Naive thymus-derived CD8-positive, alpha-beta T cell (primary cell): ENCODE measurements around the gene CCL23. TPM values are rescaled to one million over a fixed set of nuclear protein-coding genes. Genes with fewer than 3 reads are reported as not detected.
A peak's percentile ranks its signal among the peaks of the same experiment; 100 is the strongest.

Experiments used
- ATAC-seq, 2 donors: fragments of 150-1000 bp; cut with Tn5 transposase in 1 of 2; sonication (Bioruptor Pico), chemical (Tn5 transposase) in 1 of 2; 1 replicate in 1 of 2; 2 replicates in 1 of 2; pipeline ENCODE4 v1.10.0; 2021; ENCODE audit warnings: mild to moderate bottlenecking in 2 of 2, moderate library complexity in 2 of 2
- POLR2A ChIA-PET: fragments of 350-600 bp; sonication (Branson Sonifier 250); formaldehyde crosslinking; loops from one replicate; lab custom pipeline; 2021; ENCODE audit warnings: antibody characterized with exemption; lab: Charles Lee
- DNase-seq, 10 donors: peaks; one replicate each; pipeline versions ENCODE4 v3.0.0 to v3.0.0-alpha.2; 2020 to 2022
- H3K27ac Mint-ChIP-seq, 10 donors: one replicate each; pipeline ENCODE4 v1.8.0; 2020 to 2022; ENCODE audit warnings: mild to moderate bottlenecking in 10 of 10, mixed read lengths in 10 of 10, moderate library complexity in 4 of 10, inconsistent platforms in 1 of 10
- H3K27me3 Mint-ChIP-seq, 5 donors: one replicate each; pipeline ENCODE4 v1.8.0; 2021 to 2022; ENCODE audit warnings: mixed read lengths in 5 of 5
- H3K36me3 Mint-ChIP-seq, 3 donors: one replicate each; pipeline ENCODE4 v1.8.0; 2020 to 2022; ENCODE audit warnings: mixed read lengths in 3 of 3, mild to moderate bottlenecking in 2 of 3, inconsistent platforms in 1 of 3
- H3K4me1 Mint-ChIP-seq, 4 donors: one replicate each; pipeline ENCODE4 v1.8.0; 2021 to 2022; ENCODE audit warnings: mixed read lengths in 4 of 4
- H3K4me3 Mint-ChIP-seq, 10 donors: one replicate each; pipeline ENCODE4 v1.8.0; 2020 to 2022; ENCODE audit warnings: mild to moderate bottlenecking in 10 of 10, mixed read lengths in 10 of 10, moderate library complexity in 6 of 10, inconsistent platforms in 1 of 10
- H3K9me3 Mint-ChIP-seq, 9 donors: one replicate each; pipeline ENCODE4 v1.8.0; 2020 to 2022; ENCODE audit warnings: mixed read lengths in 9 of 9, mild to moderate bottlenecking in 3 of 9, inconsistent platforms in 1 of 9, moderate library complexity in 1 of 9
- polyA plus RNA-seq, 3 donors: library from polyadenylated mRNA; unstranded; fragments of 300-500 nt; fragmentation: Illumina TruSeq; gene quantifications; one replicate each; pipeline ENCODE4 v1.2.3, GENCODE V29; 2021
- total RNA-seq, 8 experiments: library from RNA in 2 of 8; stranded (reverse) in 2 of 8; gene quantifications; one replicate each; pipeline ENCODE4 v1.2.3 and lab custom pipeline; 2021 to 2026

The CCL23 gene, protein sequence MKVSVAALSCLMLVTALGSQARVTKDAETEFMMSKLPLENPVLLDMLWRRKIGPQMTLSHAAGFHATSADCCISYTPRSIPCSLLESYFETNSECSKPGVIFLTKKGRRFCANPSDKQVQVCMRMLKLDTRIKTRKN
- total RNA-seq (not detected), polyA plus RNA-seq (not detected), total RNA-seq (lab: John Stamatoyannopoulos, UW) (0 reads per million in 6 experiments)

DNA sequence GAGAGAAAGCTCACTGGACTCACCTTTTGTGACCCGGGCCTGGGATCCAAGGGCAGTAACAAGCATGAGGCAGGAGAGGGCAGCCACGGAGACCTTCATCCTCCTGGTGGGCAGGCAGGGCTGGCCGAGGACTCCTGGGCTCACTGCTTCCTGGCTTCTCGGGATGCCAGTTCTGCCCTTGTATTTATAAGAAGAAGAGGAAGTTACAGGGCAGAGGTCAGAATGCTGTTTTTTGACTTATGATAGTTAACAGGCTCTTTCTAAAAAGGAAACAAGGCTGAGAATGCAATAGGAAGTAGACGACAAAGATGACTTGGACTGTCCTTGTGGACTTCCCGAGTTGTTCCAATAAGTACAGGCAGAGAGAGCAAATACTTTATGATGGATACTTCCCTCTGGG, at the start of gene CCL23:
TSS of gene CCL23 (minus strand) at position 174 of the 400 bp plus-strand sequence. CDS start at position 99, 75 bp downstream.
- Mint-ChIP-seq H3K9me3 (peaks cover 0 to 7% (median 0%) of the 10 kb centered on the region in 9 donors), H3K27ac (no peak within 1 kb of the TSS), H3K4me3 (no peak within 1 kb of the TSS), H3K36me3 (no peaks in the 10 kb centered on the region), H3K4me1 (peaks cover 0 to 15% (median 0%) of the 10 kb centered on the region in 4 donors), H3K27me3 (peaks cover 14 to 60% (median 26%) of the 10 kb centered on the region in 5 donors)
- POLR2A ChIA-PET = no interaction called here
- DNase-seq (no peak), ATAC-seq (no peak)

DNA sequence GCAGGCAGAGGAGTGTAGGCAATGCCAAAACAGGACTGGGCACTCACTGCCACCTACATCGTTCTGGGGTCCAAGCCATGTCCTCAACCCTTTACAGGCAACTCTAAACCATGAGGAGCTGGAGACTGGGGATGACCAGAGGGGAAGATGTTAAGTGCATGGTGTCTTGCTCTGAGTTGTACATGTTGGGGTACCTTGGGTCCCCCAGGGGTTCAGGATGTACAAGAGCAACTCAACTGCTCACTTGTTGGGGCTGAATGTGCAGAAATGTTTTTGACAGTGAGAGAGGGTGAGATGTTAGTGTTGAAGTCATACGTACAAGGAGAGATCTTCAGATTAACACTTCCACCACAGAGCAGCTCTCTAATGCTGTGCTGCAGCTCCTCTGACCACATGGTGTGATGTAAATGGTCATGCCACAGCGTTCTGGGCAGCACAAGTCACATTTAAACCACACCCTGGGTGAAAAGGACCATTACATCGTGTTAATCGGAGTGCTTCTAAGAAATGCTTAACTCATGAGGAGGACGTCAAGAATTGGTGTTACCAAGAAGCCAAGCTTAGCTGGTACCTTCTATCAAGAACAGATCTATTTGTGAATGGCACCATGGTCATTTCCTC, 48.7 kb upstream of the CCL23 start:
- H3K27ac Mint-ChIP-seq = peak overlapping the region in 4 of 10 donors; percentile 15 to 76 (median 22)
- peaks cover 0 to 2% (median 0%) of the 10 kb centered on the region in 9 donors for H3K9me3 Mint-ChIP-seq
- ATAC-seq = no peak
- POLR2A ChIA-PET = no interaction called here
- H3K36me3 Mint-ChIP-seq = peaks cover 0 to 2% (median 0%) of the 10 kb centered on the region in 3 donors
- peak in 3 of 10 donors; percentile 15 to 43 (median 22) for DNase-seq
- H3K27me3 Mint-ChIP-seq = peaks cover 0 to 11% (median 2%) of the 10 kb centered on the region in 5 donors
- peaks cover 0 to 36% (median under 1%) of the 10 kb centered on the region in 4 donors for H3K4me1 Mint-ChIP-seq
- peak overlapping the region in 1 of 10 donors; percentile 15 for H3K4me3 Mint-ChIP-seq

DNA sequence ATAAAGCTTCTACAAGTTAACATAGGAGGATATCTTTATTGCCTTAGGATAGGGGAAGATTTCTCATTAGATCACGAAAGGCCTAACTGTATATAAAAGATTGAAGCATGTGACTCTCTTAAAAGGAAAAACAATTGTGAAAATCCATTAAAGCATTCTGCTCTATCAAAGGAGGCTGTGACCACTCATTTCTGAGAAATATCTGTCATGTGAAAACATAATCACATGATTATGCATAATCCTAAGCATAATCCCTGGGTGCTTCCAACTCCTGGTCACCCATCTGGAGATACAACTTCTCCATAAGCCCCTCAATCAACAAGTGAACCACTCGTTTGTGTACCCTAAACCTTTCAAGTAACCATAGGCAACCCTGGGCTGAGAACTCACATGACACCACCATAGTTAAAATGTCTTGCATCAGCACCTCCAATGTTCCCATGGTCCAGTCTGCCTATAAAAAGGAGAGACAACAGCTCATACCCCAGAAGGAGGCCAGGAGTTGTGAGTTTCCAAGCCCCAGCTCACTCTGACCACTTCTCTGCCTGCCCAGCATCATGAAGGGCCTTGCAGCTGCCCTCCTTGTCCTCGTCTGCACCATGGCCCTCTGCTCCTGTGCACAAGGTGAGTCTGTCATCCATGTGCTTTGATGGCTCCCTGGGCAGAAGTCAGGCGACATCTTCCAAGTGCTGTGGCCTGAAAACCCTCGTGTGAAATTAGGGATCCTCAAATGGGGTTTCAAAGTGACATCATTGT, 46.2 kb upstream of the CCL23 start, which contains the start of gene CCL18:
TSS of gene CCL18 (plus strand) at position 487 of the 756 bp plus-strand sequence. CDS start at position 558, 71 bp downstream.
- H3K27ac Mint-ChIP-seq = peak within 1 kb of the TSS in 1 of 10 donors; percentile 76
- POLR2A ChIA-PET = no interaction called here
- no peak within 1 kb of the TSS for H3K4me3 Mint-ChIP-seq
- H3K27me3 Mint-ChIP-seq = peaks cover 4 to 11% (median 5%) of the 10 kb centered on the region in 5 donors
- peaks cover 0 to 2% (median 0%) of the 10 kb centered on the region in 9 donors for H3K9me3 Mint-ChIP-seq
- DNase-seq (no peak), ATAC-seq (no peak)
- peaks cover 0 to 2% (median 0%) of the 10 kb centered on the region in 3 donors for H3K36me3 Mint-ChIP-seq
- H3K4me1 Mint-ChIP-seq = peaks cover 0 to 23% (median under 1%) of the 10 kb centered on the region in 4 donors

DNA sequence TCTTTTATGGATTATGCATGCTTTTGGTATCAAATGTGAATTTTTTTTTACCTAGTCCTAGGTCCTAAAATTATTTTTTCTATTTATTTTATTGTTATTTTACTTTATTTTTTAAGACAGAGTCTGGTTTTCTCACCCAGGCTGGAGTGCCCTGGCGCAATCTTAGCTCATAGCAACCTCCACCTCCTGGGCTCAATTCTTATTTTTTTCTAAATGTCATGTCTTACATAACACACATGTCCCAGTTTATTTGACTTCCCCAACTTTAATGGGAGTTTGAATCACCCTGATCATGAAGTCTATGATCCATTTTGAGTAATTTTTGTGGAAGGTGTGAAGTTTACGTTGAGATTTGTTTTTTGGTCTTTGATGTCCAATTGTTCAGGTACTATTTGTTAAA, 43.0 kb upstream of the CCL23 start:
- no peak for DNase-seq
- POLR2A ChIA-PET = no interaction called here
- Mint-ChIP-seq H3K4me1 (peaks cover 0 to 9% (median 0%) of the 10 kb centered on the region in 4 donors), H3K27ac (no peak overlapping the region), H3K4me3 (no peak overlapping the region), H3K36me3 (peaks cover 0 to 2% (median 0%) of the 10 kb centered on the region in 3 donors), H3K27me3 (peaks cover under 1 to 9% (median 7%) of the 10 kb centered on the region in 5 donors), H3K9me3 (peaks cover 0 to 2% (median 0%) of the 10 kb centered on the region in 9 donors)
- ATAC-seq = no peak

DNA sequence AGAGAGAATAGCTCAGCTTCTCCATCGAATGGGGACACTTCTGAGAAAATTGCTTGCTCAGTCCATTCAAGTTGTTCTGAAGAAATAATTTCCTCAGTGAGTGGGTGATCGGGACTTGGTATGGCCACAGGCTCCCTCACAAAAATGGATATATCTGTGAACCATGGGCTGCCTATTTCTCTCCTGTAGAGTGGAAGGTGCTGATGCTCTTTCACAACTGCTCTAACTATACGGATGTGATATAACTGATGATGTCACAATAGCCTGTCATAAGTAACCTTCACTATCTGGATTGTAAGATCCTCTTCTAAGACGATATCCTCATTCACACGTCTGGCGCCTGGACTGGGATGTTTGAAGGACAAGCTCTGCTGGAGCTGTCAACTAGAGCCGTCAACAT, 41.6 kb upstream of the CCL23 start:
- Mint-ChIP-seq H3K36me3 (peaks cover 0 to 2% (median 0%) of the 10 kb centered on the region in 3 donors), H3K9me3 (peaks cover 0 to 2% (median 0%) of the 10 kb centered on the region in 9 donors), H3K4me1 (peaks cover 0 to 4% (median 0%) of the 10 kb centered on the region in 4 donors), H3K4me3 (no peak overlapping the region), H3K27me3 (peaks cover 0 to 9% (median 7%) of the 10 kb centered on the region in 5 donors), H3K27ac (no peak overlapping the region)
- POLR2A ChIA-PET = interaction anchor here (0.6 kb wide), 1 partner anchor 1110 kb away, joined by 3 read pairs; no protein-coding TSS in a partner anchor
- DNase-seq (no peak), ATAC-seq (no peak)

DNA sequence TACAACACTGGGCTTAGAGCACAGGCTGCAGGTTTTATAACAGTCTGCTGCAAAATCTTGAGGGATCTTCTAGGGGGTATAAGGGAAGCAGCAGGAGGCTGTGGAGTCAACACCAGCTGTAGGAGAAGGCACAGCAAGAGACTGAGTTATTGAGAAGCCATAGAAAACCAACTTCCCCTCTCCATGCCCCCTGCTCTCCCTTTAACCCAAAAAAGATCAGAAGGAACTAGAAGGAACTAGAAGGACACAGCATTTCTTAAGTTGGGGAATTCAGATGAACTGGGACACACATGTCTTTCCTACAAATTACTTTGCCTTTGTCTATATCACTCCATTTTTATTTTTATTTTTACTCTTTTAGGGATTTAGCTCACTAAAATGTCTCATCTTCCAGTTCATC, 40.1 kb upstream of the CCL23 start:
- Mint-ChIP-seq H3K4me1 (no peaks in the 10 kb centered on the region), H3K4me3 (no peak overlapping the region), H3K27me3 (peaks cover 0 to 9% (median 7%) of the 10 kb centered on the region in 5 donors), H3K36me3 (no peaks in the 10 kb centered on the region), H3K27ac (no peak overlapping the region), H3K9me3 (no peaks in the 10 kb centered on the region)
- POLR2A ChIA-PET = no interaction called here
- ATAC-seq (no peak), DNase-seq (no peak)

DNA sequence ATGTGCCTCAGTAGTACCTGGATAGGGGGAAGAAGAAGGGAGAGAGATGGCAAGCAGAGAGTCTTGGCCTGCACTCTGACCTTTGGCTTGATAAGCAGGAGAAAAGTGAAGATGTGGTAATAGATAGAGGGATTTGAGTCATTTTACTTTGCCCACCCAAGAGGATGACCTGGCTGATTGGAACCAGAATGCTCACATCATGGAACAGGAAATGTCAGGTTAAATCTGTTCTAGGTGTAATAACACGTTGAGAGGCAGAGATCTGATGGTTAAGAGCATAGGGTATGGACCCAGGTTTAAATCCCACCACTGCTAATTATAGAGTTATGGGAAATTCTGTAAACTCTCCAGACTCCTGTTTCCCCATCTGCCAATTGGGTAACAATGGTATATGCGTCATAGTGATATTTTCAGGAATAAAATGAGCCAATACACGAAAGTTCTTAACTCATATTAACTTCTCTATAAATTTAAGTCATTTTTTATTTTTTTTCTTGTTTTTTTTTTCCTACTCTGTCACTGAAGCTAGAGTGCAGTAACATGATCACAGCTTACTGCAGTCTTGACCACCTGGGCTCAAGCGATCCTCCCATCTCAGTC, 38.2 kb upstream of the CCL23 start:
- Mint-ChIP-seq H3K27me3 (peaks cover 0 to 12% (median 4%) of the 10 kb centered on the region in 5 donors), H3K4me3 (no peak overlapping the region), H3K9me3 (peaks cover 0 to 14% (median 8%) of the 10 kb centered on the region in 9 donors), H3K36me3 (peaks cover 0 to 13% (median 7%) of the 10 kb centered on the region in 3 donors), H3K4me1 (no peaks in the 10 kb centered on the region), H3K27ac (no peak overlapping the region)
- DNase-seq (no peak), ATAC-seq (no peak)
- POLR2A ChIA-PET = no interaction called here

DNA sequence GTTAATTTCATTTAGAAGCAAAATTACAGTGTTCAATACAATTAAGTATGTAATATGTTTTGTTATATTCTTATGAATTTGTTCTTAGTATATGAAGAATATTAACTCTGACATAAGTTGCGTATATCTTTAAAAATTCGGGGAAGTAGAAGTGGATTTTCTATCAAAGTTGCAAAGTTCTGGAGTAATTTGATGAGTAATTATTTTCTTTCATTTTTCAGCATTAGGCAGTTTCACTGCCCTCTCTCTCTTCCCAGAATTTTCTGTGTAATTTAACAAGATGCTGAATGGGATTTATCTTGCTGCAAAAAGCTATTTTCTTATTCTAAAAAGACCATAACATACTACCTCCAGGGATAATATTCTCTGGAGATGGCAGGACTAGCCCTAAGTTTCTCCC, 37.4 kb upstream of the CCL23 start:
- no peak for DNase-seq
- Mint-ChIP-seq H3K36me3 (peaks cover 0 to 16% (median 10%) of the 10 kb centered on the region in 3 donors), H3K27me3 (peaks cover 0 to 14% (median 6%) of the 10 kb centered on the region in 5 donors), H3K9me3 (peaks cover under 1 to 20% (median 13%) of the 10 kb centered on the region in 9 donors), H3K4me3 (no peak overlapping the region), H3K4me1 (no peaks in the 10 kb centered on the region), H3K27ac (no peak overlapping the region)
- ATAC-seq = no peak
- POLR2A ChIA-PET = no interaction called here

DNA sequence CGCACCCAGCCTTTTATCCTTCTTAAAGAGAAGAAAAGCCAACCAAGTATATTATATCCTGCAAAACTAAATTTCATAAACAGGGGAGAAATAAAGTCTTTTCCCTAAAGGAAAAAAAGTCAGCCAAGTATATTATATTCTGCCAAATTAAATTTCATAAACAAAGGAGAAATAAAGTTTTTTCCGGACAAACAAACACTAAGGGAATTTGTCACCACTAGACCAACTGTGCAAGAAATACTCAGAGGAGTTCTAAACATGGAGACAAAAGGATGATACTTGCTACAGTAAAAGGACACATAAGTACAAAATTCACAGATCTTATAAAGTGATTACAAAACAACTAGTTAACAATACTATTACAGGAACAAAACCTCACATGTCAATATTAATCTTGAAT, 31.9 kb upstream of the CCL23 start:
- Mint-ChIP-seq H3K9me3 (peaks cover 14 to 52% (median 32%) of the 10 kb centered on the region in 9 donors), H3K36me3 (peaks cover 2 to 40% (median 29%) of the 10 kb centered on the region in 3 donors), H3K4me1 (no peaks in the 10 kb centered on the region), H3K4me3 (no peak overlapping the region), H3K27me3 (peaks cover 6 to 26% (median 20%) of the 10 kb centered on the region in 5 donors), H3K27ac (no peak overlapping the region)
- ATAC-seq = no peak
- no peak for DNase-seq
- POLR2A ChIA-PET = no interaction called here

DNA sequence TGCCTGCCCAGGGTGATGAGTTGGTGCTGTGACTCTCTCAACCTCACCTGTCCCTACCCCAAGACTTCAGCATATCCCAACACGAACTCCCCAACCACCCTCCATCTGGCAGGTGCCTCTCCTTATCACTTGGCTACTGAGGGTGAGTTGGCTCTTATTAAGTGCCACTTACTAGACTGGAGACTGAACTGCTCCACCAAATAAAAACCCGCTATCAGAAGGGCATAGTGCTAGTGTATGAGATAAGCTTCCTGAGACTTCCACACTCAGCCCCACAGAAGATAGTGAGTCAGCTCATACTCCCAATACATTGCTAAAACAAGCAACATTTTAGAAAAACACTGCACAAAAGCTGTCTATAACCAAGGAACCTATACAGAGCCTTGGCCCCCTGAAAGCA, 30.3 kb upstream of the CCL23 start:
- Mint-ChIP-seq H3K9me3 (peaks cover 14 to 52% (median 32%) of the 10 kb centered on the region in 9 donors), H3K27ac (no peak overlapping the region), H3K4me3 (no peak overlapping the region), H3K27me3 (peaks cover 11 to 38% (median 25%) of the 10 kb centered on the region in 5 donors), H3K4me1 (no peaks in the 10 kb centered on the region), H3K36me3 (peaks cover 2 to 40% (median 29%) of the 10 kb centered on the region in 3 donors)
- ATAC-seq (no peak), DNase-seq (no peak)
- POLR2A ChIA-PET = no interaction called here

DNA sequence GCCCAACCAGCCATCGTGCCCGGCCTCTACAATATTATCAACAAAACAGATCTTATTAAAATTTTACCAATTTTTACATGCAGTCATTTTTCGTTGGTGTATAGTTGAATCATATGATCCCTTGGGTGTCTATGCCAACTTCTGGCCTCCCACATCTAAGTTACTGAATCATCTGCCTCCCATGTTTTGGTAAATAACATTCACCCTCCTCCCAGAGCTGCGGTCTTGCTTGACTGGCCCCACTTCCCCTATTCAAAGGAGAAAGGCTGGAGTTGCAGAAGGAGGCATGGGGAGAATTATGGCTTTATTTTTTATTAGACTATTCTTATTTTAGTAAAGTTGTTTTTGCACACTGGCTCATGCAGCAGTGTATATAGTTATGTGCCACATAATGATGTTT, 18.5 kb upstream of the CCL23 start:
- Mint-ChIP-seq H3K27me3 (peaks cover 0 to 23% (median 3%) of the 10 kb centered on the region in 5 donors), H3K4me3 (no peak overlapping the region), H3K36me3 (no peaks in the 10 kb centered on the region), H3K27ac (no peak overlapping the region), H3K4me1 (peaks cover 0 to 10% (median 0%) of the 10 kb centered on the region in 4 donors), H3K9me3 (no peaks in the 10 kb centered on the region)
- POLR2A ChIA-PET = no interaction called here
- DNase-seq (no peak), ATAC-seq (no peak)

DNA sequence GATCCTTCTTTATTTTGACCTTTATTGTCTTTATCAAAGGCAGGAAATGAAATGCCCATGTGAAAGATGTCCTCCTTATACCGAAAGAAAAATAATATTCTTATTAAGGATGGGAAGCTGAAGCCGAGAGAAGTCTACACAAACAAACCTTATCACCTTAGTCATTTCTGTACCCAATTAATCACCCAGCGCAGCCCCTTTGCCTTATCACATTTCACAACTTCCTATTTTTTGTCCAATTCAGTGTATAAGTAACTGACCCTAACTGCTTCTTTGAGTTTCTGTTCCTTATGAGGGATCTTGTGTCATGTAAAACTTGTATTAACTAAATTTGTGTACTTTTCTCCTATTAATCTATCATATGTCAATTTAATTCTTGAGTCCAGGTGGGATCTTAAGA, 16.4 kb upstream of the CCL23 start:
- peaks cover 0 to 10% (median 0%) of the 10 kb centered on the region in 4 donors for H3K4me1 Mint-ChIP-seq
- no peak overlapping the region for H3K27ac Mint-ChIP-seq
- peaks cover 0 to 33% (median 8%) of the 10 kb centered on the region in 5 donors for H3K27me3 Mint-ChIP-seq
- H3K9me3 Mint-ChIP-seq = no peaks in the 10 kb centered on the region
- no peaks in the 10 kb centered on the region for H3K36me3 Mint-ChIP-seq
- POLR2A ChIA-PET = no interaction called here
- ATAC-seq (no peak), DNase-seq (no peak)
- no peak overlapping the region for H3K4me3 Mint-ChIP-seq
